D341Med (cell line): ENCODE data around the gene KDM4B.
"Not testable (repeated sequence)": the region's sequence is repeated elsewhere in the genome, so short reads cannot be mapped to it uniquely, and the experiment has no call there.

Experiments used
- DNase-seq: peaks from one replicate; pipeline ENCODE4 v3.0.0; 2012; ENCODE audit warnings: low spot score

The KDM4B gene

GRCh38 chr19:5173993-5174392 is 205.1 kb downstream of the KDM4B start:
- no peak for DNase-seq

GRCh38 chr19:5177745-5178450 is 209.0 kb downstream of the KDM4B start:
- no peak for DNase-seq

DNA sequence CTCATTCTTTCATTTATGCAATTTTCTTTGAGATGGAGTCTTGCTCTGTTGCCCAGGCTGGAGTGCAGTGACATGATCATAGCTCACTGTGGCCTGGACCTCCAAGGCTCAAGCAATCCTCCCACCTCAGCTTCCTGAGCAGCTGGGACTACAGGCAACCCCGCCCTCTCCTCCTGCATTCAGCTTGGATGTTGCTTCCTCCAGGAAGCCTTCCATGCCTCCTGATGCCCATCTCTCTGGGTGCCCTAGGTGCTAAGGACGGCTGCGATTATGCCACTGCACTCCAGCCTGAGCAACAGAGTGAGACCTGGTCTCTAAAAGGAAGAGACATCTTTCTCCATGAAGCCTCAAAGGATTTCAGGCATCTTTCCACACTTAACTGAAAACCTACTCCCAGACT is 209.9 kb downstream of the KDM4B start:
- no peak for DNase-seq

GRCh38 chr19:5179256-5179655 is 210.3 kb downstream of the KDM4B start:
- DNase-seq = no peak

DNA sequence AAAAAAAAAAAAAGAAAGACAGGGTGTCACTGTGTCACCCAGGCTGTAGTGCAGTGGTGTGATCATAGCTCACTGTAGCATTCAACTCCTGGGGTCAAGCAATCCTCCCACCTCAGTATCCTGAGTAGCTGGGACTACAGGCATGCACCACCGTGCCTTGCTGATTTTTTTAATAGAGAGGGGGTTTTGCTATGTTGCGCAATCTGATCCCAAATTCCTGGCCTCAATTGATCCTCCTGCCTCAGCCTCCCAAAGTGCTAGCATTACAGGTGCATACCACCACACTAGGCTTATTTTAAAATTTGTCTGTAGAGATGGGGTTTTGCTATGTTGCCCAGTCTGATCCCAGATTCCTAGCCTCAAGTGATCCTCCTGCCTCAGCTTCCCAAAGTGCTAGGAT is 212.4 kb downstream of the KDM4B start:
- no peak for DNase-seq

DNA sequence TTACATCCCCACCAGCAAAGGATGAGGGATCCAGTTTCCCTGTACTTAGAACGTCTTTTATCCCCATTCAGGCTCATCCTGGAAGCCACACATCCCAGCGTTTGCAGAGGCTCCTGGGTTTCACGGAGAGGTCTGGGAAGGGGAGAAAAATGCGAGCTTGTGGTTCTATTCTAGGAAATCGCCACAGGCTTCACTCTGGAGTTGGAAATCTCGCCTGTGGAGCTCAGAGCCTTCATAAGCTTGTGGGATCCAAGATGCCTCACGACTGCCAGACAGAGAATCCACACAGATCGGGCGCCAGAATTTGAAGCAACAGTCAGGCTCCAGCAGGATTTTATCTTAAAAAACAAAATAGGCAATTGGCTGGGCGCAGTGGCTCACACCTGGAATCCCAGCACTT is 213.8 kb downstream of the KDM4B start:
- DNase-seq = no peak

DNA sequence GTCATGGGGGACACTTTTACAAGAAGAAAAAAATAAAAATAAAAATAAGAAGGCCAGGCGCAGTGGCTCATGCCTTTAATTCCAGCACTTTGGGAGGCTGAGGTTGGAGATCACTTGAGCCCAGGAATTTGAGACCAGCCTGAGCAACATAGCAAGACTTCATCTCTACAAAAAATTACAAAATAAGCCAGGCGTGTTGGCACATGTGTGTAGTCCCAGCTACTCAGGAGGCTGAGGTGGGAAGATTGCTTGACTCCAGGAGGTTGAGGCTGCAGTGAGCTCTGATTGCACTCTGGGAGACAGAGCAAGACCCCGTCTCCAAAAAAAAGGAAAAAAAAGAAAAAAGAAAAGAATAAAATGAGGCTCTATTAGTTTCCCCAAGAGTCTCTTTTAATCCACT is 214.7 kb downstream of the KDM4B start:
- DNase-seq = no peak

- DNase-seq = no peak
Measured at GRCh38 chr19:5184930-5185329, 216.0 kb downstream of the KDM4B start.

- no peak for DNase-seq
Measured at GRCh38 chr19:5186293-5187050, 217.6 kb downstream of the KDM4B start.

- no peak for DNase-seq
Measured at GRCh38 chr19:5188548-5189317, 219.8 kb downstream of the KDM4B start.

DNA sequence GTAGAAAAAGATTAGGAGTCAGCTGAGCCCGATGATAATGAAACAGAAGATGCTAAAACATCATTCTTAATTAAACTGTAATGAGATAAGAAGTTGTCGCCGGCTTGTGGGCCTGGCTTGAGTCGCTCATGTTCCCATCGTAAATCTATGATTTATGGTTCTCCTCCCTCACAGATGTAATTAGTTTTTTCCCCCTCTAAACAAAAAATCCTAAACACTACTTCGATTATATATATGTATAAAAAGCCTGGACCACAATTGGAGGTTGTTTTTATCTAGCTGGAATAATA is 220.3 kb downstream of the KDM4B start:
- no peak for DNase-seq

- no peak for DNase-seq
Measured at GRCh38 chr19:5191091-5191490, 222.2 kb downstream of the KDM4B start.

- no peak for DNase-seq
Measured at GRCh38 chr19:5192568-5192967, 223.7 kb downstream of the KDM4B start.

DNA sequence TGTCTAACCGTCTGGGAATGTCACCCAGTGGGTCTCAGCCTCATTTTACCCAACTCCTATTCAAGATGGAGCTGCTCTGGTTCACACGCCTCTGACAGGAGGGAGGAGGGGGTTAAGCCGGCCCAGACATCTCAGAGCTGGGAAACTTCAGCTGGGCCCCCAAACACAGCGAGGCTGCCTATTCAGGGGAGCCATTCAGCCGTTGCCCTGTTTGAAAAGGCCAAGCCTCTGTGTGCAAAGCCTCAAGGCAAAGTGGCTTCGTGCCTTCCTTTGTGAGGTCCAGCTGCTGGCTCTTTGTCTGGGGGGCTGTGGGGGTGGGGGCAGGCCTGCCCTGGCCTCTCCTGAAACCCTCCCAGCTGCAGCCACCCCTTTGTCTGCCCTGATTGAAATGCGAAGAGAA is 224.3 kb downstream of the KDM4B start:
- DNase-seq = no peak

DNA sequence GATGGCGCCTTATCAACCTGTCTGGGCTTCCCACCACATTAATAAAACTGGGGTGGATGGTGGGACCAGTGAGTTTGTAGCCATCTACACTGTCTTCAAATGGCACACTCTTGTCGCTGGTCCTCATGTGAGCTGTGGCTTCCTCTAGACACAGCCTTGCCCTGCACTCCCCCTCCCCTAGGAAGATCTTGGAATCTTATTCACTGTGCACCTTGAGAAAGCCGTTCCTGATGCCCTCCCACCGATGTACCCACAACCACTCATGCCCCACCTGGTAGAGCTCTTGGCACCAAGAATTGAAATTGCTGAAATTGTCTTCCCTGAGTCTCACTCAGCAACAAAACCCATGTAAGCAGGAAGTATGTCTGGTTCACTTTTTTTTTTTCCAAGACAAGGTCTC is 225.7 kb downstream of the KDM4B start:
- DNase-seq = no peak

DNA sequence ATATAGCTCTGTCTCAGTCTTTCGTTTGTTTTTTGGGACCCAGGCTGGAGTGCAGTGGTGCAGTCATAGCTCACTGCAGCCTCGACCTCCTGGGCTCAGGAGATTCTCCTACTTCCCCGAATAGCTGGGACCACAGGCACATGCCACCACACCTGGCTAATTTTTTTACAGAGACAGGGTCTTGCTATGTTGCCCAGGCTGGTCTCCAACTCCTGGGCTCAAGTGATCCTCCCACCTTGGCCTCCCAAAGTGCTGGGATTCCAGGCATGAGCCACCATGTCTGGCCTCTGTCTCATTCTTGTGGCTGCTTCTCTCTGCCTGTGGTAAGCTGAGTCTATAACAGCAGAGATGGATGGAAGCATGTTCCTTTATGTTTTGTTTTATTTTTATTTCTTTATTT is 226.7 kb downstream of the KDM4B start:
- not testable (repeated sequence) for DNase-seq

GRCh38 chr19:5196832-5197231 is 227.9 kb downstream of the KDM4B start:
- DNase-seq = no peak

GRCh38 chr19:5200844-5201243 is 231.9 kb downstream of the KDM4B start:
- DNase-seq = no peak

DNA sequence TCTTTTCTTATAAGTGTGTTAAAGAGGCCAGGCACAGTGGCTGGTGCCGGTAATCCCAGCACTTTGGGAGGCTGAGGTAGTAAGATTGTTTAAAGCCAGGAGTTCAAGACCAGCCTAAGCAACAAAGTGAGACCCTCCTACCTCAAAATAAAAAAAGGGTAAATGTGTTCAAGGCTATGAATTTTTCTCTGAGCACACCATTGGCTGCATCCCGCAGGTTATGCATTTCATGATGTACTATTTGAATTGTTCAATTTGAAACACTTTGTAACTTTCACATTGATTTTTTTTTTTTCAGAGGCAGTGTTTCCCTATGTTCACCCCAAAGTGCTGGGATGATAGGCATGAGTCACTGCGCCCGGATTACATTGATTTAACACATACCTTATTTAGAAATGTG is 233.6 kb downstream of the KDM4B start:
- DNase-seq = no peak
